HepG2 (cell line): ENCODE data around the gene GLT1D1. TPM values are rescaled to one million over a fixed set of nuclear protein-coding genes. Genes with fewer than 3 reads are reported as not detected.

Experiments
- ATM ChIP-seq: fragments of 450-650 bp; IDR thresholded peaks from 2 replicates; pipeline ENCODE4 v1.7.1; 2017; ENCODE audit warnings: mild to moderate bottlenecking, borderline replicate concordance
- CHD2 ChIP-seq: IDR thresholded peaks from 2 replicates; pipeline ENCODE4 v1.6.1; 2011; ENCODE audit warnings: low read depth, low read length, improper control_type of control experiment
- GFI1 ChIP-seq: sonication (generic); formaldehyde crosslinking; IDR thresholded peaks from 2 replicates; pipeline ENCODE4 v1.5.0; 2020; ENCODE audit warnings: missing genetic modification reagents, mild to moderate bottlenecking, borderline replicate concordance
- HCFC1 ChIP-seq: fragments of 150-350 bp; IDR thresholded peaks from 2 replicates; pipeline ENCODE4 v1.6.1; 2014; ENCODE audit warnings: low read depth, low read length
- POGZ ChIP-seq: sonication (generic); formaldehyde crosslinking; IDR thresholded peaks from 2 replicates; pipeline ENCODE4 v1.4.0; 2020; ENCODE audit warnings: mild to moderate bottlenecking, missing genetic modification reagents
- SP140L ChIP-seq: sonication (generic); formaldehyde crosslinking; IDR thresholded peaks from 2 replicates; pipeline ENCODE4 v1.4.0; 2020; ENCODE audit warnings: missing genetic modification reagents, borderline replicate concordance
- YEATS2 ChIP-seq: sonication (generic); formaldehyde crosslinking; IDR thresholded peaks from 2 replicates; pipeline ENCODE4 v1.4.0; 2020; ENCODE audit warnings: missing genetic modification reagents, borderline replicate concordance
- ZBTB7B ChIP-seq: sonication (generic); formaldehyde crosslinking; IDR thresholded peaks from 2 replicates; pipeline ENCODE4 v1.4.0; 2020; ENCODE audit warnings: missing genetic modification reagents
- ZFYVE20 ChIP-seq: sonication (generic); formaldehyde crosslinking; IDR thresholded peaks from 2 replicates; pipeline ENCODE4 v1.8.0; 2023; ENCODE audit warnings: low read depth, mild to moderate bottlenecking, moderate library complexity, missing genetic modification reagents, borderline replicate concordance
- ZNF205 ChIP-seq: IDR thresholded peaks from 2 replicates; pipeline ENCODE4 v1.6.1; 2018; ENCODE audit warnings: missing biosample characterization, missing genetic modification reagents
- ZNF33A ChIP-seq: sonication (generic); formaldehyde crosslinking; IDR thresholded peaks from 2 replicates; pipeline ENCODE4 v1.5.1; 2020; ENCODE audit warnings: missing genetic modification reagents, mild to moderate bottlenecking, moderate library complexity, borderline replicate concordance
- ZNF556 ChIP-seq: sonication (generic); formaldehyde crosslinking; IDR thresholded peaks from 2 replicates; pipeline ENCODE4 v1.4.0; 2020; ENCODE audit warnings: mild to moderate bottlenecking, missing genetic modification reagents, borderline replicate concordance
- ZNF816 ChIP-seq: sonication (generic); formaldehyde crosslinking; IDR thresholded peaks from 2 replicates; pipeline ENCODE4 v1.8.0; 2022; ENCODE audit warnings: missing genetic modification reagents, mild to moderate bottlenecking, borderline replicate concordance
- polyA plus RNA-seq, 8 experiments: library from polyadenylated mRNA; depleted of rRNA in 3 of 8; stranded (reverse) in 7 of 8; unstranded in 1 of 8; fragments of >200 nt; fragmentation: Illumina TruSeq in 4 of 8; extraction: Trizol in 4 of 8; gene quantifications; 2 replicates each; pipeline versions ENCODE4 v1.2.1 to v1.2.3, GENCODE V29; 2011 to 2016; ENCODE audit warnings: low read depth in 4 of 8, missing spikeins in 1 of 8, mixed read lengths in 1 of 8; ENCODE audit not compliant: insufficient read depth in 1 of 8
- total RNA-seq, 5 experiments: library from RNA; depleted of rRNA; stranded (reverse); fragments of >200 nt; fragmentation: Illumina TruSeq; extraction: Trizol; gene quantifications; 2 replicates each; pipeline ENCODE4 v1.2.3, GENCODE V29; 2016; ENCODE audit warnings: low read depth in 1 of 5
- TF ChIP-seq, protein P1 (sequence below): sonication (generic); formaldehyde crosslinking; IDR thresholded peaks from 2 replicates; pipeline ENCODE4 v1.4.0; 2020; ENCODE audit warnings: missing genetic modification reagents
- TF ChIP-seq, protein P2 (sequence below): IDR thresholded peaks from 2 replicates; pipeline ENCODE4 v1.6.1; 2016; ENCODE audit warnings: low read depth, control low read depth
- TF ChIP-seq, protein P3 (sequence below): sonication (generic); formaldehyde crosslinking; IDR thresholded peaks from 2 replicates; pipeline ENCODE4 v1.4.0; 2020; ENCODE audit warnings: missing genetic modification reagents, mild to moderate bottlenecking, borderline replicate concordance
- TF ChIP-seq, protein P4 (sequence below): sonication (generic); formaldehyde crosslinking; IDR thresholded peaks from 2 replicates; pipeline ENCODE4 v1.9.0; 2021; ENCODE audit warnings: missing genetic modification reagents, borderline replicate concordance
- TF ChIP-seq, protein P5 (sequence below): sonication (generic); formaldehyde crosslinking; IDR thresholded peaks from 2 replicates; pipeline ENCODE4 v1.5.0; 2020; ENCODE audit warnings: missing genetic modification reagents, mild to moderate bottlenecking, borderline replicate concordance

The GLT1D1 gene
- total and polyA plus RNA-seq, 2 of the 13 experiments (the other 11 are each of a cell fraction or from before 2014, with no cell fraction given), result 0.09 to 0.17 TPM

DNA sequence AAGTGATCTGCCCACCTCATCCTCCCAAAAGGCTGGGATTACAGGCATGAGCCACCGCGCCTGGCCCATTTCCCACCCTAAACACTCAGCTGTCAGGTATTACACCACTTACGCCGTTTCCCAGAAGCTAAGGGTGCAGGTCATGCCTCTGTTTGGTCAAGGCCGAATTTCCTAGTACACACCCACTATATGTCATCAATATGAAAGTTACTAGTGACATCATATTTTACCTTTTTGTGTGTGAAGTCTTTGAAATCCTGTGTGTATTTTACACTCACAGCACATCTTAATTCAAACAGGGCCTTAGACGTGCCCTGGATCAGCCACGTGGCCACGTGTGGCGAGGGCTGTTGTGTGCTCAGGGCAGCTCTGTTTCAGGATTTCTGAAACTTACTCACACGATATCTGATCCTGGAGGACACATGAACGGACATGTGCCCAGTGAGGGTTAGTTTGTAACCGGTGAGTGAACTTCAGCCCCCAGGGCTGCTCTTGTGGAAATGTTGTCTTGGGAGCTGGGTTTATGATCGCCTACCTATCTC is 51.8 kb downstream of the GLT1D1 start (continued):
- TF ChIP-seq, protein P1, sequence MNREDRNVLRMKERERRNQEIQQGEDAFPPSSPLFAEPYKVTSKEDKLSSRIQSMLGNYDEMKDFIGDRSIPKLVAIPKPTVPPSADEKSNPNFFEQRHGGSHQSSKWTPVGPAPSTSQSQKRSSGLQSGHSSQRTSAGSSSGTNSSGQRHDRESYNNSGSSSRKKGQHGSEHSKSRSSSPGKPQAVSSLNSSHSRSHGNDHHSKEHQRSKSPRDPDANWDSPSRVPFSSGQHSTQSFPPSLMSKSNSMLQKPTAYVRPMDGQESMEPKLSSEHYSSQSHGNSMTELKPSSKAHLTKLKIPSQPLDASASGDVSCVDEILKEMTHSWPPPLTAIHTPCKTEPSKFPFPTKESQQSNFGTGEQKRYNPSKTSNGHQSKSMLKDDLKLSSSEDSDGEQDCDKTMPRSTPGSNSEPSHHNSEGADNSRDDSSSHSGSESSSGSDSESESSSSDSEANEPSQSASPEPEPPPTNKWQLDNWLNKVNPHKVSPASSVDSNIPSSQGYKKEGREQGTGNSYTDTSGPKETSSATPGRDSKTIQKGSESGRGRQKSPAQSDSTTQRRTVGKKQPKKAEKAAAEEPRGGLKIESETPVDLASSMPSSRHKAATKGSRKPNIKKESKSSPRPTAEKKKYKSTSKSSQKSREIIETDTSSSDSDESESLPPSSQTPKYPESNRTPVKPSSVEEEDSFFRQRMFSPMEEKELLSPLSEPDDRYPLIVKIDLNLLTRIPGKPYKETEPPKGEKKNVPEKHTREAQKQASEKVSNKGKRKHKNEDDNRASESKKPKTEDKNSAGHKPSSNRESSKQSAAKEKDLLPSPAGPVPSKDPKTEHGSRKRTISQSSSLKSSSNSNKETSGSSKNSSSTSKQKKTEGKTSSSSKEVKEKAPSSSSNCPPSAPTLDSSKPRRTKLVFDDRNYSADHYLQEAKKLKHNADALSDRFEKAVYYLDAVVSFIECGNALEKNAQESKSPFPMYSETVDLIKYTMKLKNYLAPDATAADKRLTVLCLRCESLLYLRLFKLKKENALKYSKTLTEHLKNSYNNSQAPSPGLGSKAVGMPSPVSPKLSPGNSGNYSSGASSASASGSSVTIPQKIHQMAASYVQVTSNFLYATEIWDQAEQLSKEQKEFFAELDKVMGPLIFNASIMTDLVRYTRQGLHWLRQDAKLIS, result no peak
- TF ChIP-seq ZNF205 (CRISPR knock-in tag), result no peak
- no peak for TF ChIP-seq HCFC1
- TF ChIP-seq, protein P2, sequence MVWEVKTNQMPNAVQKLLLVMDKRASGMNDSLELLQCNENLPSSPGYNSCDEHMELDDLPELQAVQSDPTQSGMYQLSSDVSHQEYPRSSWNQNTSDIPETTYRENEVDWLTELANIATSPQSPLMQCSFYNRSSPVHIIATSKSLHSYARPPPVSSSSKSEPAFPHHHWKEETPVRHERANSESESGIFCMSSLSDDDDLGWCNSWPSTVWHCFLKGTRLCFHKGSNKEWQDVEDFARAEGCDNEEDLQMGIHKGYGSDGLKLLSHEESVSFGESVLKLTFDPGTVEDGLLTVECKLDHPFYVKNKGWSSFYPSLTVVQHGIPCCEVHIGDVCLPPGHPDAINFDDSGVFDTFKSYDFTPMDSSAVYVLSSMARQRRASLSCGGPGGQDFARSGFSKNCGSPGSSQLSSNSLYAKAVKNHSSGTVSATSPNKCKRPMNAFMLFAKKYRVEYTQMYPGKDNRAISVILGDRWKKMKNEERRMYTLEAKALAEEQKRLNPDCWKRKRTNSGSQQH (CRISPR knock-in tag), result peak; percentile 62; the same call in 1 of the 2 replicates
- TF ChIP-seq YEATS2, result 0 out of 2 replicates have a peak, but pooled peaks have one; percentile 61
- TF ChIP-seq ATM, result no peak
- TF ChIP-seq CHD2, result peak; percentile 53
- TF ChIP-seq GFI1 (CRISPR knock-in tag), result no peak
- no peak for TF ChIP-seq POGZ (CRISPR knock-in tag)
- no peak for TF ChIP-seq SP140L (CRISPR knock-in tag)
- no peak for TF ChIP-seq ZNF33A (CRISPR knock-in tag)
- TF ChIP-seq, protein P3, sequence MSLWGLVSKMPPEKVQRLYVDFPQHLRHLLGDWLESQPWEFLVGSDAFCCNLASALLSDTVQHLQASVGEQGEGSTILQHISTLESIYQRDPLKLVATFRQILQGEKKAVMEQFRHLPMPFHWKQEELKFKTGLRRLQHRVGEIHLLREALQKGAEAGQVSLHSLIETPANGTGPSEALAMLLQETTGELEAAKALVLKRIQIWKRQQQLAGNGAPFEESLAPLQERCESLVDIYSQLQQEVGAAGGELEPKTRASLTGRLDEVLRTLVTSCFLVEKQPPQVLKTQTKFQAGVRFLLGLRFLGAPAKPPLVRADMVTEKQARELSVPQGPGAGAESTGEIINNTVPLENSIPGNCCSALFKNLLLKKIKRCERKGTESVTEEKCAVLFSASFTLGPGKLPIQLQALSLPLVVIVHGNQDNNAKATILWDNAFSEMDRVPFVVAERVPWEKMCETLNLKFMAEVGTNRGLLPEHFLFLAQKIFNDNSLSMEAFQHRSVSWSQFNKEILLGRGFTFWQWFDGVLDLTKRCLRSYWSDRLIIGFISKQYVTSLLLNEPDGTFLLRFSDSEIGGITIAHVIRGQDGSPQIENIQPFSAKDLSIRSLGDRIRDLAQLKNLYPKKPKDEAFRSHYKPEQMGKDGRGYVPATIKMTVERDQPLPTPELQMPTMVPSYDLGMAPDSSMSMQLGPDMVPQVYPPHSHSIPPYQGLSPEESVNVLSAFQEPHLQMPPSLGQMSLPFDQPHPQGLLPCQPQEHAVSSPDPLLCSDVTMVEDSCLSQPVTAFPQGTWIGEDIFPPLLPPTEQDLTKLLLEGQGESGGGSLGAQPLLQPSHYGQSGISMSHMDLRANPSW (CRISPR knock-in tag), result peak; percentile 81; the same call in 1 of the 2 replicates
- TF ChIP-seq ZNF556 (CRISPR knock-in tag), result peak; percentile 56; the same call in 1 of the 2 replicates
- TF ChIP-seq, protein P4, sequence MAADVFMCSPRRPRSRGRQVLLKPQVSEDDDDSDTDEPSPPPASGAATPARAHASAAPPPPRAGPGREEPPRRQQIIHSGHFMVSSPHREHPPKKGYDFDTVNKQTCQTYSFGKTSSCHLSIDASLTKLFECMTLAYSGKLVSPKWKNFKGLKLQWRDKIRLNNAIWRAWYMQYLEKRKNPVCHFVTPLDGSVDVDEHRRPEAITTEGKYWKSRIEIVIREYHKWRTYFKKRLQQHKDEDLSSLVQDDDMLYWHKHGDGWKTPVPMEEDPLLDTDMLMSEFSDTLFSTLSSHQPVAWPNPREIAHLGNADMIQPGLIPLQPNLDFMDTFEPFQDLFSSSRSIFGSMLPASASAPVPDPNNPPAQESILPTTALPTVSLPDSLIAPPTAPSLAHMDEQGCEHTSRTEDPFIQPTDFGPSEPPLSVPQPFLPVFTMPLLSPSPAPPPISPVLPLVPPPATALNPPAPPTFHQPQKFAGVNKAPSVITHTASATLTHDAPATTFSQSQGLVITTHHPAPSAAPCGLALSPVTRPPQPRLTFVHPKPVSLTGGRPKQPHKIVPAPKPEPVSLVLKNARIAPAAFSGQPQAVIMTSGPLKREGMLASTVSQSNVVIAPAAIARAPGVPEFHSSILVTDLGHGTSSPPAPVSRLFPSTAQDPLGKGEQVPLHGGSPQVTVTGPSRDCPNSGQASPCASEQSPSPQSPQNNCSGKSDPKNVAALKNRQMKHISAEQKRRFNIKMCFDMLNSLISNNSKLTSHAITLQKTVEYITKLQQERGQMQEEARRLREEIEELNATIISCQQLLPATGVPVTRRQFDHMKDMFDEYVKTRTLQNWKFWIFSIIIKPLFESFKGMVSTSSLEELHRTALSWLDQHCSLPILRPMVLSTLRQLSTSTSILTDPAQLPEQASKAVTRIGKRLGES (CRISPR knock-in tag), result no peak
- no peak for TF ChIP-seq ZBTB7B
- TF ChIP-seq ZFYVE20 (CRISPR knock-in tag), result no peak
- no peak for TF ChIP-seq ZNF816 (CRISPR knock-in tag)
- TF ChIP-seq, protein P5, sequence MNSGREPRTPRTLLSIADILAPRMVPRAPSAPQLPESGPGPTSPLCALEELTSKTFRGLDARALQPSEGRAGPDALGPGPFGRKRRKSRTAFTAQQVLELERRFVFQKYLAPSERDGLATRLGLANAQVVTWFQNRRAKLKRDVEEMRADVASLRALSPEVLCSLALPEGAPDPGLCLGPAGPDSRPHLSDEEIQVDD, result no peak
